CD8-positive, alpha-beta memory T cell (primary cell): ENCODE results near the gene NLGN1. TPM values are rescaled to one million over a fixed set of nuclear protein-coding genes. Genes with fewer than 3 reads are reported as not detected.

Experiments
- CTCF ChIA-PET: fragments of 350-600 bp; sonication (Branson Sonifier 250); formaldehyde crosslinking; loops from one replicate; lab custom pipeline; 2021; ENCODE audit warnings: antibody characterized with exemption; lab: Charles Lee
- POLR2A ChIA-PET: fragments of 350-600 bp; sonication (Branson Sonifier 250); formaldehyde crosslinking; loops from one replicate; lab custom pipeline; 2021; ENCODE audit warnings: antibody characterized with exemption; lab: Charles Lee
- DNase-seq, 5 donors: peaks; one replicate each; pipeline versions ENCODE4 v3.0.0 to v3.0.0-alpha.2; 2020 to 2022; ENCODE audit warnings: mixed read lengths in 1 of 5
- H3K27ac ChIP-seq: one replicate; pipeline ENCODE4 v1.7.0; 2013; ENCODE audit warnings: low read depth, mild to moderate bottlenecking, low read length, moderate library complexity
- H3K27me3 ChIP-seq: 2 replicates; pipeline ENCODE4 v1.7.0; 2013; ENCODE audit warnings: low read length, mild to moderate bottlenecking; ENCODE audit not compliant: insufficient read depth, poor library complexity, severe bottlenecking
- H3K36me3 ChIP-seq: 2 replicates; pipeline ENCODE4 v1.7.0; 2013; ENCODE audit warnings: mild to moderate bottlenecking, low read length, moderate library complexity; ENCODE audit not compliant: insufficient read depth
- H3K4me1 ChIP-seq: 2 replicates; pipeline ENCODE4 v1.7.0; 2013; ENCODE audit warnings: mild to moderate bottlenecking, low read length, moderate library complexity; ENCODE audit not compliant: insufficient read depth
- H3K4me3 ChIP-seq: 2 replicates; pipeline ENCODE4 v1.7.0; 2013; ENCODE audit warnings: mild to moderate bottlenecking, low read length
- H3K9me3 ChIP-seq: 2 replicates; pipeline ENCODE4 v1.7.0; 2013; ENCODE audit warnings: mild to moderate bottlenecking, low read length
- H3K27ac Mint-ChIP-seq, 8 donors: one replicate each; pipeline ENCODE4 v1.8.0; 2020 to 2021; ENCODE audit warnings: mixed read lengths in 8 of 8, mild to moderate bottlenecking in 6 of 8, inconsistent platforms in 3 of 8, moderate library complexity in 3 of 8
- H3K27me3 Mint-ChIP-seq, 2 donors: one replicate each; pipeline ENCODE4 v1.8.0; 2020 to 2021; ENCODE audit warnings: mixed read lengths in 2 of 2, mild to moderate bottlenecking in 1 of 2, moderate library complexity in 1 of 2
- H3K36me3 Mint-ChIP-seq, 3 donors: one replicate each; pipeline ENCODE4 v1.8.0; 2020 to 2021; ENCODE audit warnings: mixed read lengths in 3 of 3, inconsistent platforms in 1 of 3, mild to moderate bottlenecking in 1 of 3
- H3K4me1 Mint-ChIP-seq, 3 donors: one replicate each; pipeline ENCODE4 v1.8.0; 2020 to 2021; ENCODE audit warnings: mixed read lengths in 3 of 3, inconsistent platforms in 1 of 3, mild to moderate bottlenecking in 1 of 3
- H3K4me3 Mint-ChIP-seq, 7 donors: one replicate each; pipeline ENCODE4 v1.8.0; 2020 to 2021; ENCODE audit warnings: mixed read lengths in 7 of 7, mild to moderate bottlenecking in 6 of 7, moderate library complexity in 4 of 7, inconsistent platforms in 2 of 7
- H3K9me3 Mint-ChIP-seq, 5 donors: one replicate each; pipeline ENCODE4 v1.8.0; 2020 to 2022; ENCODE audit warnings: mixed read lengths in 5 of 5, mild to moderate bottlenecking in 3 of 5, moderate library complexity in 2 of 5, inconsistent platforms in 1 of 5
- polyA plus RNA-seq: library from polyadenylated mRNA; unstranded; fragments of 300-500 nt; fragmentation: Illumina TruSeq; gene quantifications from one replicate; pipeline ENCODE4 v1.2.3, GENCODE V29; 2021
- total RNA-seq, 2 experiments: library from RNA; stranded (reverse); gene quantifications; one replicate each; pipeline ENCODE4 v1.2.3, GENCODE V29; 2021

The NLGN1 gene
- total and polyA plus RNA-seq, 3 experiments from 2014 or later, result not detected

DNA sequence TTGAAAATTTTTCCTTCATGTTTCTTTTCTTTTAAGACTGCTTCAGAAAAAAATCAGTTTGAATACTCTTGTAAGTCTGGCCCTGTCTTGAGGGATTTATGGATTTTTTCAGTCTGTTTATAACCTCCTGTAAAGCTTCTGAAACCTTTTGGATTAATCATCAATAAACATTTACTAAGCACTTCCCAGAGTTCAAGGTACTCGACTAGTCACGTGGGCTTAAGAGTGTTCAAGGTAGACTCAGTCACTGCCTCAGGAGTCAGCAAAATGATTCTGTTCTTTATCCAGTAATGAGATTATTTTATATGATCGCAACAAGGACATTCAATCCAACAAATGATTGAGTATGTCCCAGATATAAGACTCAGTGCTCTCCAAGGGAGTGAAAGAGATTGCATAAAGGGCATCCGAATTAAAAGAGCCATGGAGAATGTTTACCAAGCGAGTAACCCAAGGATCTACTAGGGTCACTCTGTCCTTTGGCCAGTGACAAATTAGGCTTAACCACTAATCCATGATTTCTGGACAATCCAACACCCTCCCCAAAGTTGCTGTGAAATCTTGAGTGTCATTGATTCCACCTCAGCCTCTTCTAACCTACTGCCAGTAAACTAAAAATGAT is 735.0 kb downstream of the NLGN1 start:
- no peaks in the 10 kb centered on the region for H3K36me3 ChIP-seq
- H3K36me3 Mint-ChIP-seq, result no peaks in the 10 kb centered on the region
- no peaks in the 10 kb centered on the region for H3K9me3 ChIP-seq
- POLR2A ChIA-PET, result no interaction called here
- no peak overlapping the region for H3K27ac ChIP-seq
- H3K9me3 Mint-ChIP-seq, result peaks cover 0 to 8% (median 2%) of the 10 kb centered on the region in 5 donors
- no peaks in the 10 kb centered on the region for H3K27me3 ChIP-seq
- no peaks in the 10 kb centered on the region for H3K4me1 Mint-ChIP-seq
- H3K27ac Mint-ChIP-seq, result no peak overlapping the region
- DNase-seq, result no peak
- H3K4me1 ChIP-seq, result no peaks in the 10 kb centered on the region
- H3K27me3 Mint-ChIP-seq, result no peaks in the 10 kb centered on the region
- CTCF ChIA-PET, result no interaction called here
- no peak overlapping the region for H3K4me3 ChIP-seq
- H3K4me3 Mint-ChIP-seq, result no peak overlapping the region

DNA sequence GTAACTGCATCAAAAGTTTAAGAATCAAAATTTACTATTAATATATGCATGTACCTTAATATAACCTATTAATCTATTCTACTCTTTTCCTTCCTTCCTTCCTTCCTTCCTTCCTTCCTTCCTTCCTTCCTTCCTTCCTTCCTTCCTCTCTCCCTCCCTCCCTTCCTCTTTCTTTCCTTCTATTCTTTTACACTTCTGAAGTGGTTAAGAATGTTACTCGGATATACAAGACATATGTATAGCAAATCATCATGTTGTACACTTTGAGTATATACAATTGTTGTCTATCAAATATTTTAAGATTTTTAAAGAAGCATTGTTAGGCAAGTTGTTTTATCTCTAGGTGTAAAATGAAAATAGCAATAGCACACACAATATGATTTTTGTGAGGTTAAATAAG is 748.5 kb downstream of the NLGN1 start:
- H3K36me3 ChIP-seq, result no peaks in the 10 kb centered on the region
- no peaks in the 10 kb centered on the region for H3K27me3 Mint-ChIP-seq
- CTCF ChIA-PET, result no interaction called here
- H3K4me1 Mint-ChIP-seq, result no peaks in the 10 kb centered on the region
- no peaks in the 10 kb centered on the region for H3K4me1 ChIP-seq
- no peak for DNase-seq
- POLR2A ChIA-PET, result no interaction called here
- peaks cover 5 to 17% (median 12%) of the 10 kb centered on the region in 5 donors for H3K9me3 Mint-ChIP-seq
- H3K9me3 ChIP-seq, result no peaks in the 10 kb centered on the region
- no peak overlapping the region for H3K27ac Mint-ChIP-seq
- no peaks in the 10 kb centered on the region for H3K36me3 Mint-ChIP-seq
- no peak overlapping the region for H3K27ac ChIP-seq
- H3K4me3 ChIP-seq, result no peak overlapping the region
- no peaks in the 10 kb centered on the region for H3K27me3 ChIP-seq
- H3K4me3 Mint-ChIP-seq, result no peak overlapping the region

- H3K9me3 Mint-ChIP-seq, result peaks cover 4 to 17% (median 10%) of the 10 kb centered on the region in 5 donors
- CTCF ChIA-PET, result no interaction called here
Measured at GRCh38 chr3:174147798-174148197, 750.3 kb downstream of the NLGN1 start.

DNA sequence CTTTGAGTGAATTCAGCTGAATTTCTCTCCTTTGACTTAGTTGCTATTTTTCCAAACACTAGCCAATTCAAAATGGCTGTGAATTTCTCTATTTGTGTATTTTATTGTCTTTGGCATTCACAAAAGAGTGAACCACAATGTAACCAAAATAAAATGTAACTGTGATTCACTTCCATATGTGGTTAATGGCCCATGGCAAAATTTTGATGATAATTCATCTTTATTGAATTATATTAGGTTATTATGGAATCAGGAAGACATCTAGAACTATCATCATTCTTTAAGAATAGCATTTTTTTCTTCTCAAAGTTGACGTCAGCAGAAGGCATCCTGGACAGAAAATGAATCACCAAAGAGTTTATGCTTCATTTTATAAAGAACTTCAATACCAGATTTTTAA is 756.3 kb downstream of the NLGN1 start:
- POLR2A ChIA-PET, result no interaction called here
- H3K27me3 Mint-ChIP-seq, result no peaks in the 10 kb centered on the region
- H3K27me3 ChIP-seq, result no peaks in the 10 kb centered on the region
- H3K4me1 Mint-ChIP-seq, result no peaks in the 10 kb centered on the region
- no peak overlapping the region for H3K4me3 Mint-ChIP-seq
- no peak overlapping the region for H3K27ac Mint-ChIP-seq
- H3K9me3 ChIP-seq, result no peaks in the 10 kb centered on the region
- CTCF ChIA-PET, result no interaction called here
- no peak overlapping the region for H3K27ac ChIP-seq
- no peak for DNase-seq
- no peaks in the 10 kb centered on the region for H3K36me3 ChIP-seq
- peaks cover 0 to 25% (median 2%) of the 10 kb centered on the region in 5 donors for H3K9me3 Mint-ChIP-seq
- H3K36me3 Mint-ChIP-seq, result no peaks in the 10 kb centered on the region
- no peak overlapping the region for H3K4me3 ChIP-seq
- no peaks in the 10 kb centered on the region for H3K4me1 ChIP-seq

More at GRCh38 chr3:174147798-174148197, 750.3 kb downstream of the NLGN1 start:
- no peaks in the 10 kb centered on the region for H3K9me3 ChIP-seq
- Mint-ChIP-seq H3K36me3 (no peaks in the 10 kb centered on the region), H3K4me3 (no peak overlapping the region), H3K4me1 (no peaks in the 10 kb centered on the region), H3K27me3 (no peaks in the 10 kb centered on the region), H3K27ac (no peak overlapping the region)
- H3K27me3 ChIP-seq, result no peaks in the 10 kb centered on the region
- no peak overlapping the region for H3K4me3 ChIP-seq
- no peaks in the 10 kb centered on the region for H3K36me3 ChIP-seq
- DNase-seq, result no peak
- POLR2A ChIA-PET, result no interaction called here
- no peaks in the 10 kb centered on the region for H3K4me1 ChIP-seq
- H3K27ac ChIP-seq, result no peak overlapping the region

GRCh38 chr3:174156200-174156599 is 758.7 kb downstream of the NLGN1 start:
- CTCF ChIA-PET, result no interaction called here
- Histone ChIP-seq H3K36me3 (no peaks in the 10 kb centered on the region), H3K4me3 (no peak overlapping the region), H3K27ac (no peak overlapping the region), H3K9me3 (no peaks in the 10 kb centered on the region), H3K4me1 (no peaks in the 10 kb centered on the region), H3K27me3 (no peaks in the 10 kb centered on the region)
- Mint-ChIP-seq H3K4me1 (no peaks in the 10 kb centered on the region), H3K27me3 (no peaks in the 10 kb centered on the region), H3K4me3 (no peak overlapping the region), H3K36me3 (no peaks in the 10 kb centered on the region), H3K9me3 (peaks cover 0 to 24% (median 2%) of the 10 kb centered on the region in 5 donors), H3K27ac (no peak overlapping the region)
- POLR2A ChIA-PET, result no interaction called here
- no peak for DNase-seq

- no peak for DNase-seq
- H3K36me3 Mint-ChIP-seq, result no peaks in the 10 kb centered on the region
- Histone ChIP-seq H3K9me3 (no peaks in the 10 kb centered on the region), H3K27me3 (no peaks in the 10 kb centered on the region), H3K4me3 (no peak overlapping the region), H3K27ac (no peak overlapping the region), H3K4me1 (no peaks in the 10 kb centered on the region), H3K36me3 (no peaks in the 10 kb centered on the region)
- no peak overlapping the region for H3K27ac Mint-ChIP-seq
- no peaks in the 10 kb centered on the region for H3K4me1 Mint-ChIP-seq
- H3K4me3 Mint-ChIP-seq, result no peak overlapping the region
- ChIA-PET CTCF (no interaction called here), POLR2A (no interaction called here)
- H3K27me3 Mint-ChIP-seq, result no peaks in the 10 kb centered on the region
- peaks cover 0 to 22% (median 4%) of the 10 kb centered on the region in 5 donors for H3K9me3 Mint-ChIP-seq
Measured at GRCh38 chr3:174158674-174159073, 761.1 kb downstream of the NLGN1 start.

- Mint-ChIP-seq H3K9me3 (peaks cover 4 to 29% (median 5%) of the 10 kb centered on the region in 5 donors), H3K36me3 (no peaks in the 10 kb centered on the region)
Measured at GRCh38 chr3:174159604-174160003, 762.1 kb downstream of the NLGN1 start.

DNA sequence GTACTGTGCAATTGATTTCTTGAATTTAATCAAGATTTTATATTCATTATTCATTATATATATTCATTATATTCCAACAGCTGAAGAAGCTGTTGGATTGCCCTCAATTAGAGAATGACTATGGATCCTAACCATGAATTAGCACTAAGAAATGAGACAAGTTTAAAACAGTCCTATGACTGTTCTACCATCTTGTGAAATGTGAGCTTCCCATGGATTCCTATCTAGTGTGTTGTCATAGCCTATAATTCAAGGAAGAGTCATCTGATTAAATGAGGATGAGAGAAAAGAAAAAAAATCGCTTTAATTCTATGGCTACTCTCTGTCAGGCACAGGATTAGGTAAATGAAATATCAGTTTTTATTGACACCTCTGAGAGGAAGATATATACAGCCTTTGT is 765.0 kb downstream of the NLGN1 start:
- Mint-ChIP-seq H3K36me3 (no peaks in the 10 kb centered on the region), H3K9me3 (peaks cover 6 to 53% (median 10%) of the 10 kb centered on the region in 5 donors), H3K27me3 (no peaks in the 10 kb centered on the region), H3K4me3 (no peak overlapping the region), H3K27ac (no peak overlapping the region), H3K4me1 (no peaks in the 10 kb centered on the region)
- Histone ChIP-seq H3K27ac (no peak overlapping the region), H3K9me3 (no peaks in the 10 kb centered on the region), H3K4me3 (no peak overlapping the region), H3K36me3 (no peaks in the 10 kb centered on the region), H3K4me1 (no peaks in the 10 kb centered on the region), H3K27me3 (no peaks in the 10 kb centered on the region)
- ChIA-PET POLR2A (no interaction called here), CTCF (no interaction called here)
- no peak for DNase-seq

More at GRCh38 chr3:174159604-174160003, 762.1 kb downstream of the NLGN1 start:
- Mint-ChIP-seq H3K27ac (no peak overlapping the region), H3K4me1 (no peaks in the 10 kb centered on the region), H3K27me3 (no peaks in the 10 kb centered on the region), H3K4me3 (no peak overlapping the region)
- Histone ChIP-seq H3K27me3 (no peaks in the 10 kb centered on the region), H3K36me3 (no peaks in the 10 kb centered on the region), H3K4me3 (no peak overlapping the region), H3K4me1 (no peaks in the 10 kb centered on the region), H3K9me3 (no peaks in the 10 kb centered on the region), H3K27ac (no peak overlapping the region)
- DNase-seq, result no peak
- ChIA-PET POLR2A (no interaction called here), CTCF (no interaction called here)
